Measurements from ENCODE around the gene PAK3. TPM values are rescaled to one million over a fixed set of nuclear protein-coding genes. Genes with fewer than 3 reads are reported as not detected.

PAK3 gene
- total RNA-seq: 31.3 TPM

DNA sequence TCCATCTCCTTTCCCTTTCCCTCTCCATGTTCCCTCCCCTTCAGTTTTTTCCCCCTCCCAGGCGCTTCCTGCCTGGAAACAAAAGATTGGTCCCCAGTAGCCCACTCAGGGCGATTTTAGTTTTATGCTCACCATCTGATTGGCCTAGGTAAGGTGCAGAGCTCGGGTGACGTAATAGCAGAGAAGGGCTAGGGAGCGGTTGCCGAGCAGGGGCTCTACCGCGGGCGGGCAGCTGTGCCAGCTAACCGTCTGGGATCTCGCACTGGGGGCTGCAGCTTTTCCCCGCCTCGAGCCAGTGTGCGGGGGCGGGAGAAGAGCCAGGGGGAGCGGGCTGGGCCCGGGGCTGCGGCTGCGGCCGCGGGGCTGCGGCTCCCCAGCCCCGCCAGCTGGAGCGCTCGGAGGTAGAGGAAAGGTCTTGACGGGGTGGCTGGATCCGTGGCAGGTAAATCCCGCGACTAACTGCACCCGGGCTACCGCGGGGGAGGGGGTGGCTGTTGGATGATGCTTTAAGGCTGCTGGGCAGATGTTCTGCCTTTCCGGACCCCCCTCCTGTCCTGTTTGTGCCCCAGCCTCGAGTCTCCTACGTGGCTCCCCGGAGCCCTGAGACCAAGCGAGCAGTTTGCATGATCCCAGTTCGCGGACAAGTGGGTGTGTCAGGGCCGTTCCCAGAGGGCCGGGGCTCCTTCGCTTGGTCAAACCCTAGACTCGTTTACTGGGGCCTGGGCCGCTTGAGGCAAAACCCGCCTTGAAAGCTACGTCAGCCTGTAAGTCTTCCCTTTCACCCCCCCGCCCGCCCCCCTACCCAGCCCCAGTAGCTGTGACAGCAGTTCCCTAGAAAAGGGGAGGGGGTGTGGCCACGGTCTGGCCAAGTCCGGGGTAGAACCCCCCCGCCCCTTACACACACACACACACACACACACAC is at the start of gene PAK3:
PAK3 (plus strand) TSS at position 218 of the 922 bp plus-strand sequence. CDS start 26,913 bp downstream, outside the sequence.

DNA sequence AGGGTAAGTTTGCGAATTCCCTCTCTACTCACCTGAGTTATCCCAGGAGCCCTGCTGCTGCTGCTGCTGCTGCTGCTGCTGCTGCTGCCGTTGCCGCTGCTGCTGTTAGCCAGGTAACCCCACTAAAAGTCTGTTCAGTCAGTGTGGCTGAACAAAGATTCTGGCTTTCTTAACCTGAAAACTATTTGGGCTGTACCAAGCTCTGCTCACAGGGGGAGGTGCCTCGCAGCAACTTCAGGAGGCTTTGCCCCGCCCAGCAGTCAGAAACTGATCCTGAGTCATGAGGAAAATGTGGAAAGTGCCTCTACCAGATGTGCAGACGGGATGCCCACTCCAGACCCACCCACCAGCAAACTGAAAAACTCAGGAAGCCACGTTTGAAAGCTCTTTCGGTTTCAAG is 174.3 kb downstream of the PAK3 start, which contains the start of gene CAPN6:
CAPN6 (minus strand) TSS at position 145 of the 400 bp plus-strand sequence. CDS start 6,547 bp downstream, outside the sequence.

Other genes with a start within 250 kb of the PAK3 start
- gene CAPN6, start 174.3 kb downstream of the PAK3 start, total RNA-seq: 67.9 TPM

Data from camera-type eye (tissue), 1 donor.